22Rv1 (cell line): Measurements from ENCODE around the gene TAGLN3.

ENCODE experiments used
- ZFX ChIP-seq: fragments of 450-650 bp; IDR thresholded peaks from 2 replicates; pipeline ENCODE4 v1.6.1; 2017; ENCODE audit warnings: antibody characterized with exemption, borderline replicate concordance
- TF ChIP-seq, protein P1 (sequence below): fragments of 450-650 bp; IDR thresholded peaks from 2 replicates; pipeline ENCODE4 v1.5.1; 2017; ENCODE audit warnings: mild to moderate bottlenecking

GRCh38 chr3:112019716-112020115 lies 21.0 kb downstream of the TAGLN3 start:
- TF ChIP-seq, protein P1, sequence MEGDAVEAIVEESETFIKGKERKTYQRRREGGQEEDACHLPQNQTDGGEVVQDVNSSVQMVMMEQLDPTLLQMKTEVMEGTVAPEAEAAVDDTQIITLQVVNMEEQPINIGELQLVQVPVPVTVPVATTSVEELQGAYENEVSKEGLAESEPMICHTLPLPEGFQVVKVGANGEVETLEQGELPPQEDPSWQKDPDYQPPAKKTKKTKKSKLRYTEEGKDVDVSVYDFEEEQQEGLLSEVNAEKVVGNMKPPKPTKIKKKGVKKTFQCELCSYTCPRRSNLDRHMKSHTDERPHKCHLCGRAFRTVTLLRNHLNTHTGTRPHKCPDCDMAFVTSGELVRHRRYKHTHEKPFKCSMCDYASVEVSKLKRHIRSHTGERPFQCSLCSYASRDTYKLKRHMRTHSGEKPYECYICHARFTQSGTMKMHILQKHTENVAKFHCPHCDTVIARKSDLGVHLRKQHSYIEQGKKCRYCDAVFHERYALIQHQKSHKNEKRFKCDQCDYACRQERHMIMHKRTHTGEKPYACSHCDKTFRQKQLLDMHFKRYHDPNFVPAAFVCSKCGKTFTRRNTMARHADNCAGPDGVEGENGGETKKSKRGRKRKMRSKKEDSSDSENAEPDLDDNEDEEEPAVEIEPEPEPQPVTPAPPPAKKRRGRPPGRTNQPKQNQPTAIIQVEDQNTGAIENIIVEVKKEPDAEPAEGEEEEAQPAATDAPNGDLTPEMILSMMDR, result no peak
- TF ChIP-seq ZFX, result no peak
